Measurements from ENCODE around the gene ISX.
A peak's percentile ranks its signal among the peaks of the same experiment; 100 is the strongest.

The ISX gene

GRCh38 chr22:35053060-35053835 lies 12.7 kb upstream of the ISX start:
- DNase-seq (ENCODE audit: low spot score), result no peak

GRCh38 chr22:35054064-35054463 lies 11.9 kb upstream of the ISX start:
- no peak for DNase-seq (ENCODE audit: low spot score)

GRCh38 chr22:35056486-35056885 lies 9.5 kb upstream of the ISX start:
- no peak for DNase-seq (ENCODE audit: low spot score)

GRCh38 chr22:35057155-35057554 lies 8.8 kb upstream of the ISX start:
- no peak for DNase-seq (ENCODE audit: low spot score)

GRCh38 chr22:35059632-35060031 lies 6.3 kb upstream of the ISX start:
- DNase-seq (ENCODE audit: low spot score), result no peak

GRCh38 chr22:35064664-35065063 lies 1.3 kb upstream of the ISX start:
- no peak for DNase-seq (ENCODE audit: low spot score)

- no peak for DNase-seq (ENCODE audit: low spot score)
These were observed 775 bp upstream of the ISX start for GRCh38 chr22:35065183-35065582.

GRCh38 chr22:35066768-35067167 lies 810 bp downstream of the ISX start:
- DNase-seq (ENCODE audit: low spot score), result no peak

- DNase-seq (ENCODE audit: low spot score), result no peak
These were observed 3.6 kb downstream of the ISX start for GRCh38 chr22:35069541-35069940.

- no peak for DNase-seq (ENCODE audit: low spot score)
These were observed 4.6 kb downstream of the ISX start for GRCh38 chr22:35070451-35071093.

GRCh38 chr22:35071784-35072183 lies 5.8 kb downstream of the ISX start:
- DNase-seq (ENCODE audit: low spot score), result no peak

GRCh38 chr22:35072925-35073324 lies 7.0 kb downstream of the ISX start:
- peak; percentile 14 for DNase-seq (ENCODE audit: low spot score)

- no peak for DNase-seq (ENCODE audit: low spot score)
These were observed 8.6 kb downstream of the ISX start for GRCh38 chr22:35074583-35074982.

GRCh38 chr22:35076630-35077029 lies 10.7 kb downstream of the ISX start:
- DNase-seq (ENCODE audit: low spot score), result no peak

- DNase-seq (ENCODE audit: low spot score), result no peak
These were observed 19.7 kb downstream of the ISX start for GRCh38 chr22:35085621-35086020.

GRCh38 chr22:35089139-35089538 lies 23.2 kb downstream of the ISX start:
- DNase-seq (ENCODE audit: low spot score), result no peak

- no peak for DNase-seq (ENCODE audit: low spot score)
These were observed 26.4 kb downstream of the ISX start for GRCh38 chr22:35092406-35092805.

GRCh38 chr22:35098921-35099320 lies 33.0 kb downstream of the ISX start:
- DNase-seq (ENCODE audit: low spot score), result no peak

GRCh38 chr22:35099883-35100282 lies 33.9 kb downstream of the ISX start:
- no peak for DNase-seq (ENCODE audit: low spot score)

- DNase-seq (ENCODE audit: low spot score), result peak; percentile 36
These were observed 36.7 kb downstream of the ISX start for GRCh38 chr22:35102663-35103062.

GRCh38 chr22:35103761-35104160 lies 37.8 kb downstream of the ISX start:
- no peak for DNase-seq (ENCODE audit: low spot score)

GRCh38 chr22:35104491-35104890 lies 38.5 kb downstream of the ISX start:
- no peak for DNase-seq (ENCODE audit: low spot score)

- DNase-seq (ENCODE audit: low spot score), result no peak
These were observed 43.7 kb downstream of the ISX start for GRCh38 chr22:35109616-35110015.

- no peak for DNase-seq (ENCODE audit: low spot score)
These were observed 45.3 kb downstream of the ISX start for GRCh38 chr22:35111244-35111643.
